Panc1 (cell line): Measurements from ENCODE around the gene ASXL1. TPM values are rescaled to one million over a fixed set of nuclear protein-coding genes. Genes with fewer than 3 reads are reported as not detected.

Source experiments
- ATAC-seq: fragments of 200-7000 bp; cut with Tn5 transposase; 2 replicates; pipeline ENCODE4 v1.9.1; 2020; ENCODE audit warnings: mild to moderate bottlenecking, moderate library complexity
- BruUV-seq: library from RNA; stranded (reverse); fragments of 400-500 nt; replicated peaks from 2 replicates; lab custom pipeline; 2021; lab: Mats Ljungman, UMichigan
- CTCF ChIA-PET: fragments of 300-600 bp; sonication (Branson Sonifier 250); formaldehyde crosslinking; loops from one replicate; lab custom pipeline; 2022; ENCODE audit warnings: antibody characterized with exemption; lab: Charles Lee
- POLR2A ChIA-PET: fragments of 300-600 bp; sonication (Branson Sonifier 250); formaldehyde crosslinking; loops from one replicate; lab custom pipeline; 2022; ENCODE audit warnings: antibody characterized with exemption; lab: Charles Lee
- DNase-seq: peaks from one replicate; pipeline ENCODE4 v3.0.0-alpha.2; 2010; ENCODE audit warnings: low read depth, low spot score
- H3K27ac ChIP-seq: 2 replicates; pipeline ENCODE4 v1.5.1; 2011; ENCODE audit warnings: mild to moderate bottlenecking, low read length, inconsistent platforms
- H3K27me3 ChIP-seq: fragments of 200-500 bp; sonication (Bioruptor generic); 2 replicates; pipeline ENCODE4 v1.6.0; 2014; ENCODE audit warnings: low read length, inconsistent platforms; ENCODE audit not compliant: control insufficient read depth, insufficient read depth
- H3K36me3 ChIP-seq: fragments of 200-500 bp; sonication (Bioruptor generic); 2 replicates; pipeline ENCODE4 v1.5.1; 2014; ENCODE audit warnings: inconsistent platforms, mild to moderate bottlenecking, low read length, moderate library complexity; ENCODE audit not compliant: control insufficient read depth, insufficient read depth
- H3K4me1 ChIP-seq: 2 replicates; pipeline ENCODE4 v1.5.1; 2011; ENCODE audit warnings: inconsistent platforms, mild to moderate bottlenecking, low read length, moderate library complexity; ENCODE audit not compliant: control insufficient read depth, insufficient read depth
- H3K4me3 ChIP-seq, 2 experiments: 2 replicates each; pipeline ENCODE4 v1.5.1; 2011 to 2012; ENCODE audit warnings: low read depth in 2 of 2, low read length in 2 of 2, mild to moderate bottlenecking in 2 of 2, inconsistent platforms in 1 of 2, moderate library complexity in 1 of 2
- H3K9me3 ChIP-seq: fragments of 200-500 bp; sonication (Bioruptor generic); 2 replicates; pipeline ENCODE4 v1.5.1; 2014; ENCODE audit warnings: low read depth, mild to moderate bottlenecking, inconsistent platforms, low read length, moderate library complexity; ENCODE audit not compliant: control insufficient read depth, insufficient read depth
- CTCF ChIP-seq: fragments of 450-650 bp; IDR thresholded peaks from 2 replicates; pipeline ENCODE4 v1.5.1; 2017; ENCODE audit warnings: mild to moderate bottlenecking
- POLR2AphosphoS5 ChIP-seq: IDR thresholded peaks from 2 replicates; pipeline ENCODE4 v1.6.1; 2012; ENCODE audit warnings: mild to moderate bottlenecking, low read depth, low read length, moderate library complexity
- REST ChIP-seq, 2 experiments: IDR thresholded peaks; 2 replicates each; pipeline ENCODE4 v1.6.1; 2011 to 2012; ENCODE audit warnings: low read depth in 2 of 2, control low read depth in 1 of 2, low read length in 1 of 2, mild to moderate bottlenecking in 1 of 2, moderate library complexity in 1 of 2; ENCODE audit not compliant: insufficient read depth in 1 of 2
- SIN3A ChIP-seq: IDR thresholded peaks from 2 replicates; pipeline ENCODE4 v1.6.1; 2012; ENCODE audit warnings: low read depth, mild to moderate bottlenecking, low read length, moderate library complexity, borderline replicate concordance; ENCODE audit not compliant: insufficient read depth
- TCF7L2 ChIP-seq: IDR thresholded peaks from 2 replicates; pipeline ENCODE4 v1.6.1; 2011; ENCODE audit warnings: mild to moderate bottlenecking, low read depth, low read length, inconsistent platforms
- in situ Hi-C: cut with HindIII; loops from 2 replicates; pipeline ENCODE4 v1.10.0; 2016; ENCODE audit warnings: low sequenced_read_pairs, low pct_unique_long_range_greater_than_20kb
- intact Hi-C: fragments of 100-400 bp; cut with micrococcal nuclease; formaldehyde crosslinking; loops from one replicate; pipeline ENCODE4 v1.10.0; 2022; ENCODE audit not compliant: unreplicated experiment
- total RNA-seq: library from RNA; stranded (reverse); gene quantifications from one replicate; pipeline ENCODE4 v1.2.1, GENCODE V29; 2021; ENCODE audit not compliant: unreplicated experiment

Gene ASXL1
- total RNA-seq, 1 experiment from 2014 or later = 205 TPM

- in situ Hi-C loops = no loop called here
- no peak overlapping the region for H3K27ac ChIP-seq
Measured at GRCh38 chr20:32442630-32443373, 84.7 kb downstream of the ASXL1 start.

GRCh38 chr20:32443386-32443974 is 85.3 kb downstream of the ASXL1 start:
- BruUV-seq = no TSS peak
- in situ Hi-C loops (no loop called here), intact Hi-C loops (no loop called here)
- POLR2A ChIA-PET = no interaction called here
- H3K27ac ChIP-seq = no peak overlapping the region
- DNase-seq = no peak
- peaks cover 10% of the 10 kb centered on the region for H3K36me3 ChIP-seq
- no peaks in the 10 kb centered on the region for H3K27me3 ChIP-seq
- CTCF ChIA-PET = no interaction called here
- H3K4me3 ChIP-seq = no peak overlapping the region
- TF ChIP-seq TCF7L2 (no peak), SIN3A (no peak), POLR2AphosphoS5 (peak; percentile 62)
- H3K9me3 ChIP-seq = no peaks in the 10 kb centered on the region
- H3K4me1 ChIP-seq = peaks cover 19% of the 10 kb centered on the region
- ATAC-seq = no peak

More at GRCh38 chr20:32442630-32443373, 84.7 kb downstream of the ASXL1 start:
- intact Hi-C loops = no loop called here
- no peak overlapping the region for H3K4me3 ChIP-seq
- H3K4me1 ChIP-seq = peaks cover 19% of the 10 kb centered on the region
- TF ChIP-seq SIN3A = no peak
- TF ChIP-seq CTCF = no peak
- no peak for TF ChIP-seq POLR2AphosphoS5
- no peak for TF ChIP-seq REST (IDR thresholded peaks at IDR 0.05; ENCODE audit: insufficient read depth in 1 of 2, low read depth in 2 of 2, low read length in 1 of 2)
- TF ChIP-seq TCF7L2 = no peak
- no peaks in the 10 kb centered on the region for H3K9me3 ChIP-seq
- BruUV-seq = no TSS peak
- DNase-seq = no peak
- no peaks in the 10 kb centered on the region for H3K27me3 ChIP-seq
- ChIA-PET POLR2A (no interaction called here), CTCF (no interaction called here)
- peaks cover 16% of the 10 kb centered on the region for H3K36me3 ChIP-seq
- ATAC-seq = no peak
